Keratinocyte (primary cell): ENCODE measurements around the gene DNAH10.

Source experiments
- CTCF ChIP-seq, 3 experiments: IDR thresholded peaks in 1 of 3; conservative IDR thresholded peaks in 1 of 3; optimal IDR thresholded peaks in 1 of 3; 2 replicates in 2 of 3; 3 replicates in 1 of 3; pipeline versions ENCODE3 to v1.5.1; 2011; ENCODE audit warnings: low read length in 3 of 3, mild to moderate bottlenecking in 3 of 3, moderate library complexity in 2 of 3, control low read depth in 1 of 3, inconsistent platforms in 1 of 3; ENCODE audit not compliant: insufficient read depth in 2 of 3; ENCODE audit errors: extremely low read depth in 1 of 3
- EZH2 ChIP-seq: IDR thresholded peaks from one replicate; pipeline ENCODE4 v1.6.1; 2012; ENCODE audit warnings: inconsistent platforms, mild to moderate bottlenecking, low read length, moderate library complexity

GRCh38 chr12:123886931-123887582 is 125.0 kb downstream of the DNAH10 start:
- TF ChIP-seq EZH2 (no peak), CTCF (optimal IDR thresholded peaks at IDR 0.05 in 1 of 3, IDR thresholded peaks at IDR 0.05 in 1 of 3, conservative IDR thresholded peaks at IDR 0.05 in 1 of 3; ENCODE audit: extremely low read depth in 1 of 3, insufficient read depth in 2 of 3, low read length in 3 of 3) (no peak)
